Mucosa of descending colon (tissue), 3 donors: ENCODE data around the gene PARD3B. TPM values are rescaled to one million over a fixed set of nuclear protein-coding genes. Genes with fewer than 3 reads are reported as not detected.

Experiments used
- ATAC-seq: fragments of 200-7000 bp; cut with Tn5 transposase; one replicate; pipeline ENCODE4 v1.9.1; 2020; ENCODE audit warnings: mild to moderate bottlenecking, moderate library complexity
- DNase-seq, 3 donors: peaks; one replicate each; pipeline ENCODE4 v3.0.0-alpha.2; 2020
- H3K36me3 ChIP-seq: fragments of 200-600 bp; one replicate; pipeline ENCODE4 v1.8.0; 2021; ENCODE audit warnings: low read depth, mild to moderate bottlenecking
- H3K4me1 ChIP-seq: fragments of 200-600 bp; one replicate; pipeline ENCODE4 v1.8.0; 2021; ENCODE audit warnings: low read depth, mild to moderate bottlenecking
- H3K4me3 ChIP-seq: fragments of 200-600 bp; one replicate; pipeline ENCODE4 v1.8.0; 2021; ENCODE audit warnings: mild to moderate bottlenecking
- H3K9me3 ChIP-seq: fragments of 200-600 bp; one replicate; pipeline ENCODE4 v1.8.0; 2021; ENCODE audit warnings: mild to moderate bottlenecking
- intact Hi-C, 2 donors: fragments of 100-400 bp; cut with DNase I in 1 of 2; cut with micrococcal nuclease in 1 of 2; formaldehyde crosslinking; loops; one replicate each; pipeline versions ENCODE4 v1.11.0 to v1.11.1; 2022; cut with DNase I, micrococcal nuclease
- total RNA-seq, 3 donors: library from RNA; stranded (reverse); fragmentation: NEBNext Ultra II Directional in 2 of 3; extraction: Animal tissue kit (Norgen Biotek cat#: 25700) in 2 of 3; gene quantifications; one replicate each; pipeline versions ENCODE4 v1.2.1 to v1.2.4, GENCODE V29; 2021 to 2023
- TF ChIP-seq, protein P1 (sequence below): fragments of 200-600 bp; IDR thresholded peaks from one replicate; pipeline ENCODE4 v1.8.0; 2022; ENCODE audit warnings: antibody characterized with exemption, mild to moderate bottlenecking
- donor health status: DM: no; HTN: no; CAD: no; lungs with moderate emphysema.
- donor health status: DM: no; HTN: no; CAD: no.
- donor health status: DM: no; HTN: yes; CAD: no.

Gene PARD3B
- total RNA-seq, 3 donors from 2014 or later, result 21.1 to 56.8 (median 44.0) TPM

DNA sequence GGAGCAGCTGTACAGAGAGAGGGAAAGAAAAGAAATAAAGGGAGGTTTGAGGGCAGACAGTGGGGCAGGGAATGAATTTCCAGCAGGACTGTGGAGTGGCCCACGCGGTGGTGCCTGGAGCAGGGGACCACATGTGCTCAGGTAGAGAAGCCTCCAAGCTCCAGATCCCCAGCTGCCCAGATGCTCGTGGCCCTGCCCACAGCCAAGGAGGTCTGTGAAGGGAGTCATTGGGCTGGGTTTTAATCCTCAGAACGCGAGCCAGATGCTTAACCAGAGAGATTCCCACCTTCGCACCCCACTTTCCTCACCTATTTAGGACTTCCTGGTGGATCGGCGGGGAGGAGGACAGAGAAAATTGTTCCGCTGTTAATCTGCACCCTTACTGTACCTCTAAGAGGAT is 369.4 kb downstream of the PARD3B start:
- no peaks in the 10 kb centered on the region for H3K9me3 ChIP-seq
- no peak for DNase-seq
- no peak overlapping the region for H3K4me3 ChIP-seq
- no peaks in the 10 kb centered on the region for H3K4me1 ChIP-seq
- TF ChIP-seq, protein P1, sequence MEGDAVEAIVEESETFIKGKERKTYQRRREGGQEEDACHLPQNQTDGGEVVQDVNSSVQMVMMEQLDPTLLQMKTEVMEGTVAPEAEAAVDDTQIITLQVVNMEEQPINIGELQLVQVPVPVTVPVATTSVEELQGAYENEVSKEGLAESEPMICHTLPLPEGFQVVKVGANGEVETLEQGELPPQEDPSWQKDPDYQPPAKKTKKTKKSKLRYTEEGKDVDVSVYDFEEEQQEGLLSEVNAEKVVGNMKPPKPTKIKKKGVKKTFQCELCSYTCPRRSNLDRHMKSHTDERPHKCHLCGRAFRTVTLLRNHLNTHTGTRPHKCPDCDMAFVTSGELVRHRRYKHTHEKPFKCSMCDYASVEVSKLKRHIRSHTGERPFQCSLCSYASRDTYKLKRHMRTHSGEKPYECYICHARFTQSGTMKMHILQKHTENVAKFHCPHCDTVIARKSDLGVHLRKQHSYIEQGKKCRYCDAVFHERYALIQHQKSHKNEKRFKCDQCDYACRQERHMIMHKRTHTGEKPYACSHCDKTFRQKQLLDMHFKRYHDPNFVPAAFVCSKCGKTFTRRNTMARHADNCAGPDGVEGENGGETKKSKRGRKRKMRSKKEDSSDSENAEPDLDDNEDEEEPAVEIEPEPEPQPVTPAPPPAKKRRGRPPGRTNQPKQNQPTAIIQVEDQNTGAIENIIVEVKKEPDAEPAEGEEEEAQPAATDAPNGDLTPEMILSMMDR, result no peak
- no peak for ATAC-seq
- no peaks in the 10 kb centered on the region for H3K36me3 ChIP-seq
- intact Hi-C loops, result no loop called here

DNA sequence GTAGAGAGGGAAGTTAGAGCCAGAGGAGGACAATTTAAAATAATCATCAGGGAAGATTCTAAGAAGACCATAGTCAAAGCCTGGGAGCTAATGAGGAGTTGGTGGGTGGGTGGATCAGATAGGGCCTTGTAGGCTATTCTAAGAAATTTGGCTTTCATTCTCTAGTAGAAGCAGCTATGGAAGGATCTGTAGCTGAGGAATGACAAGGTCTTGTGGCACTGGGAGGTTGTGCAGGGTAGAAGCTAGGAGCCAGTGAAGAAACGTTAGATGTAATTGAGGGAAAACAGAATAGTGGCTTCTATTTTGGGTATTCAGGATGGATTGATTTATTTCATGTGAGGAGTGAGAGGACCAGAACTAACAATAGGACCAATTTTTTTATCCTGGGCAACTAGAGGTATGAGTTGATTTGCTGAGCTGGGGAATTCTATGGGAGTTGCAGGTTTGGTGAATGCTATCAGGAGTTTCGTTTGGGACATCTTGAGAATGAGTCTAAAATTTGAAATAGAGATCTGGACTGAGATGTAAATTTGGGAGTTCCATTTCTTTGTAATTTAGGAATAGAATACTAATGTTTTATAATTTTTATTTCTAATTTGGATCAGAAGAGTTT is 371.9 kb downstream of the PARD3B start:
- no peaks in the 10 kb centered on the region for H3K36me3 ChIP-seq
- no peaks in the 10 kb centered on the region for H3K9me3 ChIP-seq
- H3K4me1 ChIP-seq, result no peaks in the 10 kb centered on the region
- intact Hi-C loops, result no loop called here
- TF ChIP-seq, protein P1, result no peak
- no peak overlapping the region for H3K4me3 ChIP-seq
- DNase-seq (no peak), ATAC-seq (no peak)

DNA sequence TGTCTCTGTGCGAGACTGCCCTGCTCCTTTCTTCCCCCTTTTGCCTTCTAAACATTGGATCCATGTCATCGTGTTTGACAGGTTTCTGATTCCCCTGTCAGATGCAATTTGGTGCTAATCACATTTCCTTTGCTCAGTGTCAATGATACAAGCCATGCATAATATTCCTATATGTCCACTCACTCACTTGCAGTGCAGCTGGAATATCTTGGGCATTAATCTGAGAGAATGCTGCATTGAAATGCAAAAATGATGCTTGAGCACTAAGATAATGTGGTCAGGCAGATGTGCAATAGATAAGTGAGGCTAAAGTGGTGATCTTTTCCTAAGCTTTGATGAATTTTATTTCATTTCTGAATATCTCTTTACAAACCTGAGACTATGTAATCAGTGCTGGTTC is 375.5 kb downstream of the PARD3B start:
- Histone ChIP-seq H3K9me3 (no peaks in the 10 kb centered on the region), H3K4me3 (no peak overlapping the region), H3K36me3 (no peaks in the 10 kb centered on the region), H3K4me1 (no peaks in the 10 kb centered on the region)
- intact Hi-C loops, result no loop called here
- DNase-seq (no peak), ATAC-seq (no peak)
- TF ChIP-seq, protein P1, result no peak

DNA sequence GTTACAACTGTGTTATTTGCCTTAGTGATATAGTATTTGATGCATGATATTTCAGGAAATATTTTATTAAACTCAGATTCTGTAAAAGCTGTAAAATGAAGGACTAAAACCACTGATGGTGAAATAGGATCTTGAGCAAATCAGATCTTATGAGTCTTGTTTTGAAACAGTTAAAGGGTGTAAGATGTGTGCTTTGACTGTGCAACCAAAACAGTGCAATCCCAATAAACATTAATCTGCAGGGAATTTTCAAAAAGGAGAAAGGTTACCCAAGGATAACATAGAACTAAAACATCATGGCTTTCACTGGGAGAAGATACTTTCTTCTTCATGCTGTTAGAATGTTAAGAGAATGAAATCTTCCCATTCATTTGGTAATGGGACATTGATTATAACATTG is 378.7 kb downstream of the PARD3B start:
- no peaks in the 10 kb centered on the region for H3K36me3 ChIP-seq
- no peaks in the 10 kb centered on the region for H3K4me1 ChIP-seq
- DNase-seq, result no peak
- no peak overlapping the region for H3K4me3 ChIP-seq
- no peak for ATAC-seq
- TF ChIP-seq, protein P1, result no peak
- no peaks in the 10 kb centered on the region for H3K9me3 ChIP-seq
- intact Hi-C loops, result no loop called here

DNA sequence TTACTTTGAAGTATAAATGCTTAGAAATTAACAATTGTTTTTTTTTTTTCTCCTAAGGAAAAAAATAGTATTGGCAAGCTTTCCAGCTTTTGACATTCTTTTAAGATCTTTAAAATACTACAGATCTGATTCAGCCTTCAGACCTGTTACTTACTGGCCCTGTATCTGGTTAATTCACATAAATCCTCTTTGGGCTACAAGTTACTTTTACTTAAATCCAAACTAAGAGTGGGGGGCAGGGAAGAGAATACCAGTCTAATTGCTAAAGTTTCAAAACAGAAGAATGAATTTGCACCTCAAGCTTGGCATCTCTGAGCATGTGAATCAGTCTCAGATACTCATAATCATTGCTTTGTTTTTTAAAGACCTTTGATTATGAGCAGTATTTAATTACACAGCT is 386.3 kb downstream of the PARD3B start:
- Histone ChIP-seq H3K4me1 (no peaks in the 10 kb centered on the region), H3K36me3 (no peaks in the 10 kb centered on the region), H3K4me3 (no peak overlapping the region), H3K9me3 (no peaks in the 10 kb centered on the region)
- intact Hi-C loops, result no loop called here
- ATAC-seq, result no peak
- TF ChIP-seq, protein P1, result no peak
- no peak for DNase-seq
